Hypothalamus (tissue), 51 donors: ENCODE data around the gene VASH1.
"Not testable (repeated sequence)": the region's sequence is repeated elsewhere in the genome, so short reads cannot be mapped to it uniquely, and the experiment has no call there.

Experiments
- DNase-seq, 51 donors: peaks; one replicate each; lab custom pipeline; 2025; lab: John Stamatoyannopoulos, UW

VASH1 gene

GRCh38 chr14:76761136-76761959 is at the start of gene VASH1:
Gene VASH1 (plus strand): TSS chr14:76761468. CDS start chr14:76762822, 1,354 bp downstream.
- DNase-seq: peak in 43 of 51 donors; percentile 16 to 83 (median 66)

DNA sequence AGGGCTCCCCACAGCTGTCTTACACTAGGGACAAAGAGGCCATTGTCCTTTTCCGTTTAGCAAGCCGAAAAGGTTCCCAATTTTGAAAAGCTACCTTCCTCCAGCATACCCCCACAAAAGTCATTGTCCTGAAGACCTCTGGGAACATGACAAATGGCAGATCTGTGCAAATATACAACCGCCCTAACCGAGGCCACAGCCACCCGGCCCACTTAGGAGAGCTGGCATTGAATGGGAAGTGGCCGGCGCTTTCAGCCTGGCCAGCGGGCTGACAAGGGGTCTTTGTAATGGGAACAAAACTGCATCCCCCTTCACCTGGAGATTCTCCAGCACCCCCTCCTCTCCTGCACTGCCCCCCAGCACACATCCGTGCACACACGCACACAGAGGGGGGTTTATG is 48.1 kb upstream of the VASH1 start:
- DNase-seq: no peak

- no peak for DNase-seq
Measured at GRCh38 chr14:76714470-76714869, 46.8 kb upstream of the VASH1 start.

- no peak for DNase-seq
Measured at GRCh38 chr14:76715101-76715500, 46.2 kb upstream of the VASH1 start.

DNA sequence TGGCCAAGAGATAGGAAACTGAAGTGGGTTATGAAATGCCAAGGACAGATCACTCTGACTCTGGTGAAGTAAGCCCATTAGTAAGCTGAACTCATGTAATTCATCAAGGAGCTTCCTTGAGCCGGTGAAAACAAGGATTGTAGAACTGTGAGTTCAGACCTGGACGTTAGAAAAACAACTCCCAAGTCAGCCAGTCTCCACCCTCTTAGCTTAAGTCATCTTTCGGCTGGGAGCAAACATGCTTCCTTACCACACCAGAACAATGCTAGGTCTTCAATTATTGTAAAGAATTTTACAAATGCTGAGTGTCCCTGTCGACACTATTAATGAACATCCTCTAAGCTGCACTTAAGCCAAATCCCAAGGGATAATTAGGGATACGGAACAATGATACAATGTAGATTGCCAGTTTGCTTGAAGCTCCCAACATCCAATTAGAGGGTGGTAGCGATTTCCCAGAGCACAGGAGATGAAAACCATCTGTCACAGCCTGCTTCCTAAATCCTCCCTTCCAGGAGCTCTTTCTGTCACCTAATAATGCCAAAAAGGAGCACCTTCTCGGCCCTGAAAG is 45.7 kb upstream of the VASH1 start:
- no peak for DNase-seq

GRCh38 chr14:76716285-76716684 is 45.0 kb upstream of the VASH1 start:
- no peak for DNase-seq

DNA sequence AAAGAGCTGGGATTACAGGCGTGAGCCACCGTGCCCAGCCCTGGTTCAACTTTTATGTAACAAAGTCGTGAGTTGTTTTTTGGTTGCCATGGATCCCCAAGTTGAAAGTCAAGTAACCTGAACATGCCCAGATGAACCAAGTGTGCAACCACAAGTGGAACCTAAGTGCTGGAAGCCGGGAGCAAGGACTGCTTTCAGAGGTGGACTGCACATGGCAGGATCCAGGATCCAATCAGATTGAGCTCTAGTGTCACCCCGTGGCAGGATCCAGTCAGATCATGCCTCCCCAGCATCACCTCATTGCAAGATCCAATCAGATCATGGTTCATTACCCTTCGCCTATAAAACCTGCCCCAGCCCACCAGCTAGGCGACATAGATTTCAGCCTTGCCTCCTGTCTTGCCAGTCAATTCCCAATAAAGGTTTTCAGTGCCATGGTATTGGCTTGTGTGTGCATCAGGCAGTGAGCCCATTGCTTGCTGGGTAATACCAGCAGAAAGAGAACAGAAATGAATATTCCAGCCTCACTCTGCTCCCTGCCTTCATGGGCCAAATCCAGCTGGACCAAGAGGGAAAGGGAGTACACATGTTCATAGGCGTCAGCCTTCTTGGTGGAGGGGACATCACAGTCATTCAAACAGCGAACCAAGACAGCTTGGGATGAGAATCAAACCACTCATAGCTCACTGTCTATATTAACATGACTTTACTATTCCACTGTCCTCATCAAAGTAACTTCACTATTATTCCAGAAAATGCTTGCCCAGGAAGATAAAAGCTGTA is 43.6 kb upstream of the VASH1 start:
- no peak for DNase-seq

GRCh38 chr14:76718306-76719040 is 42.8 kb upstream of the VASH1 start:
- no peak for DNase-seq

DNA sequence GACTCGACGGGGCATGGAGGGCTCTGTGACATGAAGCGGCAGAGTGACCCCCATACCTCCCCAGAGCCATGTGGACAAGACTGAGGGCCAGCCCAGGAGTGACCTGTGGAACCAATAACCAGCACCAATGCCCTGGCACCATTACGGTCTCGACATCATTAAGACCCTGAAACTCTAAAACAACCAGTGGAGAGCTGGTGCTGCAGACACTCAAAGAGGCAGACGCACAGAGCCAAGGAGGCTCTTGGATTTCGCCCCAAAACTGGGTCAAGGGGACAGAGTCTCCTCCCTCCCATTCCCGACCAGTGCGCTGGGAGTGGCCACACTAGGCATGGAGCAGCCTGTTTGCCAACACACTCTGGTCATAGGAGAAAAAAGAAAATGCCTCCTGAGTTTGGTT is 41.6 kb upstream of the VASH1 start:
- DNase-seq: peak in 2 of 51 donors; percentile 11 to 14

GRCh38 chr14:76720382-76720813 is 40.9 kb upstream of the VASH1 start:
- peak in 16 of 51 donors; percentile 5 to 42 (median 22) for DNase-seq

DNA sequence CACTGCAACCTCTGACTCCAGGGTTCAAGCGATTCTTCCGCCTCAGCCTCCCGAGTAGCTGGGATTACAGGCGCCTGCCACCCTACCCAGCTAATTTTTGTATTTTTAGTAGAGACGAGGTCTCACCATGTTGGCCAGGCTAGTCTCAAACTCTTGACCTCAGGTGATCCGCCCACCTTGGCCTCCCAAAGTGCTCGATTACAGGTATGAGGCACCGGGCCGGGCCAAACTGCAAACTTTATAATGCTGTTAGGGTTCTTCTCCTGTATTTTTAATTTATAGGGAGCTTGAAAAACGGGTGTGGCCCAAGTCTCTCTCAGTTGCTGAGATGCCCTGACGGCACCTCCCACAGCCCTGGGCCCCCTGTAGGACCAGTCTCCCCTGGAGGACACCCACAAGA is 39.8 kb upstream of the VASH1 start:
- not testable (repeated sequence) for DNase-seq

DNA sequence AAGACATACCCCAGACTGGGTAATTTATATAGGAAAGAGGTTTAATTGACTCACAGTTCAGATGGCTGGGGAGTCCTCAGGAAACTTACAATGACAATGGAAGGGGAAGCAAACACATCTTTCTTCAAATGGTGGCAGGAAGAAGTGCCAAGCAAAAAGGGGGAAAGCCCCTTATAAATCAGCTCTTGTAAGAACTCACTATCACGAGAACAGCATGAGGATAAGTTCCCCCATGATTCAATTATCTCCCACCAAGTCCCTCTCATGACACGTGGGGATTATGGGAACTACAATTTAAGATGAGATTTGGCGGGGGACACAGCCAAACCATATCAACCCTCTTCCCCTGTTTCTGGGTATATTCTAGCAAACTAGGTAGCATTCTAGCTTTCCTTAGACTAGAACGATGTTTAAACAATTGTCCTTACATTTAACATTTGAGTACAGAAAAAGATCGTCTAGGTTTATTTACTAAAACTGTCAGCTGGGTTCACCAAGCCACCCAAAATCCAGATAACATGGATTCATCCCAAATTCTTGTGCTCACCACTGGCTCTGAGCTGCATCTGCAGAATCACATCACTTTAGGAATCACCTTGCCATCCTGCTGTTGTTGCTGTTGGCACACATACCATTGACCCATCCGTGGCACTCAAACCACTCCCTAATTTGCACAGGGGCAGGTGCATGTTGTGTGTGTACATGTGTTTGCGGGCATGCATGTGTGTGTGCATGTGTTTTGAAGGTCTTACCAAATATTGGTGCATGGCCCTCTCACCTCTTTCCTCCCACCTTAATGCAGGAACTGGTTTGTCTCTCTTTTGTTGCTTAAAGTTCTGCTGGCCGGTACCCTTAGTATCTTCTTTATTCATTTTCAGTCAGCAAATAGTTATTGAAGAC is 36.4 kb upstream of the VASH1 start:
- no peak for DNase-seq

DNA sequence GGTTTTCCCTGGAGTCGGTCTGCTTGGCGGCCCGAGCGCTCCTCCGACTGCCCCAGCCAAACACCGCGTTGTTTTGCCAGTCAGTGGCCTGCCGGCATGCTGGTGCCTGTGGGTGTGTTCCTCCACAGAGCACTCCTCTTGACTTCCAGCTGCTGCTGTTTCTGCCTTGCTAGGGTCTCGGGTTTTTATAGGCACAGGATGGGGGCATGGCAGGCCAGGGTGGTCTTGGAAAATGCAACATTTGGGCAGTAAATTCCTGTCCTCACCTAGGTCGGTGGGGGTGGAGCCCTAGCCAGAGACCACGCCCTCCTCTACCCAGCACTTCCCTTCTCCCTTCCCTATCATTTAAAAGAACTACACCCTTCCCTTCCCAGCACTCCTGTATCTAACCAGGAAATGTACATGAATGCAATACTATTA is 34.7 kb upstream of the VASH1 start:
- DNase-seq: no peak

GRCh38 chr14:76727384-76727783 is 33.9 kb upstream of the VASH1 start:
- no peak for DNase-seq

- DNase-seq: no peak
Measured at GRCh38 chr14:76727901-76728300, 33.4 kb upstream of the VASH1 start.

GRCh38 chr14:76729258-76729657 is 32.0 kb upstream of the VASH1 start:
- DNase-seq: no peak

- peak in 1 of 51 donors; percentile 29 for DNase-seq
Measured at GRCh38 chr14:76729953-76730505, 31.2 kb upstream of the VASH1 start.

DNA sequence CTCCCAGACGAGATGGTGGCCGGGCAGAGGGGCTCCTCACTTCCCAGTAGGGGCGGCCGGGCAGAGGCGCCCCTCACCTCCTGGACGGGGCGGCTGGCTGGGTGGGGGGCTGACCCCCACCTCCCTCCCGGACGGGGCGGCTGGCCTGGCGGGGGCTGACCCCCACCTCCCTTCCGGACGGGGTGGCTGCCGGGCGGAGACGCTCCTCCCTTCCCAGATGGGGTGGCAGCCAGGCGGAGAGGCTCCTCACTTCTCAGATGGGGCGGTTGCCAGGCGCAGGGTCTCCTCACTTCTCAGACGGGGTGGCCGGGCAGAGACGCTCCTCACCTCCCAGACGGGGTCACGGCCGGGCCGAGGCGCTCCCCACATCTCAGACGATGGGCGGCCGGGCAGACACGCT is 26.8 kb upstream of the VASH1 start:
- DNase-seq: not testable (repeated sequence)

DNA sequence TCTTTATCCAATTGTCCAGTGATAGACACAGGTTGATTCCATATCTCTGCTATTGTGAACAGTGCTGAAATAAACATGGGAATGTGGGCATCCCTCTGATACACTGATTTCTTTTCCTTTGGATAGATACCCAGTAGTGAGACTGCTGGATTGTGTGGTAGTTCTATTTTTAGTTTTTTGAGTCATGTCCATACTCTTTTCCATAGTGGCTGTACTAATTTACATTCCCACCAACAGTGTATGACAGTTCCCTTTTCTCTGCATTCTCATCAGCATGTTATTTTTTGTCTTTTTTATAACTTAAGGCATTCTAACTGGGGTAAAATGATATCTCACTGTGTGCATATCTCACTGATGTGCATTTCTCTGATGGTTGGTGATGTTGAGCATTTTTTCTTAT is 24.8 kb upstream of the VASH1 start:
- DNase-seq: no peak
